ENCODE results near the gene KCNA3. TPM values are rescaled to one million over a fixed set of nuclear protein-coding genes. Genes with fewer than 3 reads are reported as not detected.

The KCNA3 gene
- total and polyA plus RNA-seq, 11 donors = 0.06 to 2.3 (median 0.47) TPM; not detected in 1

- peaks cover 0 to 35% (median 8%) of the 10 kb centered on the region in 12 donors for H3K4me1 ChIP-seq
- H3K36me3 ChIP-seq = no peaks in the 10 kb centered on the region
- no peaks in the 10 kb centered on the region for H3K9me3 ChIP-seq
- H3K27ac ChIP-seq = peak overlapping the region in 2 of 12 donors; percentile 25 to 80
- peaks cover 23 to 65% (median 44%) of the 10 kb centered on the region in 9 donors for H3K27me3 ChIP-seq
- TF ChIP-seq POLR2A (IDR thresholded peaks at IDR 0.05) (no peak), CTCF (IDR thresholded peaks at IDR 0.05) (no peak)
- ATAC-seq (no peak), DNase-seq (peak in 2 of 5 donors; percentile 21 to 47)
- WGBS, 4 donors = 69 to 80% (median 76%) methylated on average over 21 to 25 of the region's 25 CpGs
- H3K4me3 ChIP-seq = peak overlapping the region in 8 of 12 donors; percentile 38 to 73 (median 62)
- intact Hi-C loops (cut with DNase I) = loop anchor here in 1 of 10 donors (5.0 kb wide), 1 partner anchor 36 kb away; no protein-coding TSS in a partner anchor
Observed at GRCh38 chr1:110673197-110673701, 1.5 kb downstream of the KCNA3 start.

- Histone ChIP-seq H3K36me3 (no peaks in the 10 kb centered on the region), H3K27ac (peak overlapping the region in 2 of 12 donors; percentile 25 to 80), H3K4me1 (peaks cover 0 to 35% (median 8%) of the 10 kb centered on the region in 12 donors), H3K27me3 (peaks cover 23 to 70% (median 44%) of the 10 kb centered on the region in 9 donors), H3K4me3 (peak overlapping the region in 6 of 12 donors; percentile 8 to 73 (median 66)), H3K9me3 (no peaks in the 10 kb centered on the region)
- no peak for DNase-seq
- intact Hi-C loops (cut with DNase I) = loop anchor here in 1 of 10 donors (5.0 kb wide), 1 partner anchor 35 kb away; no protein-coding TSS in a partner anchor
- peak in 1 of 4 donors; percentile 24 for ATAC-seq
- WGBS, 4 donors = 51 to 62% (median 57%) methylated on average over 4 of the region's 4 CpGs
- no peak for TF ChIP-seq CTCF (IDR thresholded peaks at IDR 0.05)
- TF ChIP-seq POLR2A (IDR thresholded peaks at IDR 0.05) = no peak
Observed at GRCh38 chr1:110672753-110673108, 2.0 kb downstream of the KCNA3 start.

GRCh38 chr1:110672001-110672752, 2.6 kb downstream of the KCNA3 start:
- H3K4me1 ChIP-seq = peaks cover 0 to 35% (median 8%) of the 10 kb centered on the region in 12 donors
- no peak for ATAC-seq
- H3K9me3 ChIP-seq = no peaks in the 10 kb centered on the region
- H3K36me3 ChIP-seq = no peaks in the 10 kb centered on the region
- peak overlapping the region in 6 of 12 donors; percentile 8 to 73 (median 66) for H3K4me3 ChIP-seq
- intact Hi-C loops (cut with DNase I) = loop anchor here in 1 of 10 donors (5.0 kb wide), 1 partner anchor 35 kb away; no protein-coding TSS in a partner anchor
- 32 to 37% (median 36%) methylated on average over 12 of the region's 12 CpGs for WGBS, 4 donors
- peaks cover 23 to 70% (median 44%) of the 10 kb centered on the region in 9 donors for H3K27me3 ChIP-seq
- TF ChIP-seq CTCF (IDR thresholded peaks at IDR 0.05) = no peak
- TF ChIP-seq POLR2A (IDR thresholded peaks at IDR 0.05) = no peak
- H3K27ac ChIP-seq = peak overlapping the region in 1 of 12 donors; percentile 80
- DNase-seq = peak in 2 of 5 donors; percentile 18 to 22

- Histone ChIP-seq H3K27ac (peak overlapping the region in 1 of 12 donors; percentile 80), H3K4me1 (peaks cover 0 to 32% (median 8%) of the 10 kb centered on the region in 12 donors), H3K36me3 (no peaks in the 10 kb centered on the region), H3K9me3 (no peaks in the 10 kb centered on the region), H3K4me3 (peak overlapping the region in 1 of 12 donors; percentile 73), H3K27me3 (peaks cover 23 to 70% (median 44%) of the 10 kb centered on the region in 9 donors)
- intact Hi-C loops (cut with DNase I) = loop anchor here in 1 of 10 donors (5.0 kb wide), 1 partner anchor 34 kb away; no protein-coding TSS in a partner anchor
- no peak for DNase-seq
- TF ChIP-seq POLR2A (IDR thresholded peaks at IDR 0.05) (no peak), CTCF (IDR thresholded peaks at IDR 0.05) (no peak)
- 40 to 57% (median 47%) methylated on average over 2 of the region's 2 CpGs for WGBS, 4 donors
- ATAC-seq = no peak
Observed at GRCh38 chr1:110671361-110671760, 3.4 kb downstream of the KCNA3 start.
